Right hindlimb (tissue), 1 donor: ENCODE results near the gene CEP89.
"Not testable (repeated sequence)": the region's sequence is repeated elsewhere in the genome, so short reads cannot be mapped to it uniquely, and the experiment has no call there.

Experiments
- DNase-seq: peaks from one replicate; pipeline ENCODE4 v3.0.0-alpha.2; 2018

Gene CEP89

DNA sequence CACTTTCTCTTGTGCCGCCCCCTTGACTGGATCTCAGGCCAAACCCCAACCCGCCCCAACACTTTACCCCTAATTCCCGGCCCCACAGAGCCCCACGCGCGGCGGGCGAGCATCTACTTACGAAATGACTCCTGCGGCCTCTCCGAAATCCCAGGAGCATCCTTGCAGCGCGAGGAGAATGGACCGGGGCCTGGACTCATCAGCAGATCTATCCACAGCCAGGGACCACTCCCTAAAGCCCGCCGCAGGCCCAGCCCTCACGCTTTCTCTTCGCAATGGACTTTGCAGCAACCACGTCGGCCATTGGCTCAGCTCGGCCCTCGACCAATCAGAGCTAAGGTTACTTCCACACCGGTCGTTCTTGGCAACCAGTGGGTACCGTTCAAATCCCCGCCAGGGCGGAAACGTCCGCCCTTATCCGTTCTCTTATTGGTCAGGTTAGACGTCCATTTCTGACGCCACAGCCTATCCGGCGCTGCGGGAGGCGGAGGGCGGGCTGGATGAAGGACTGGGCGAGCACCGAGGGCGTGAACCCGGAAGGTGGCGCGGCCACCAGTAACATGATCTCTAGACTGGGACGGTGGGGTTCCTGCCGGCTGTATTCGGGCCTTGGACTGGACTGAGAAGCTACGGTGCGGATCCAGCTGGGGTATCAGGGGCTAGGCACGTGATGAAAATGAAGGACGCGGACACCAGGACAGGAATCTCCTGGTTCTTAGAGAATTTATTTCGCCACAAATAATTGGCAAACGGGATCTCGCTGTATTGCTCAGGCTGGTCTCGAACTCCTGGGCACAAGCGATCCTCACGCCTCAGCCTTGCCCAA is at the start of gene CEP89, which contains the start of gene FAAP24:
TSS of gene CEP89 (minus strand) at position 244 of the 826 bp plus-strand sequence. CDS start at position 160, 84 bp downstream.
TSS of gene FAAP24 (plus strand) at position 528 of the 826 bp plus-strand sequence. CDS start 955 bp downstream, outside the sequence.
- peak; percentile 99 for DNase-seq

DNA sequence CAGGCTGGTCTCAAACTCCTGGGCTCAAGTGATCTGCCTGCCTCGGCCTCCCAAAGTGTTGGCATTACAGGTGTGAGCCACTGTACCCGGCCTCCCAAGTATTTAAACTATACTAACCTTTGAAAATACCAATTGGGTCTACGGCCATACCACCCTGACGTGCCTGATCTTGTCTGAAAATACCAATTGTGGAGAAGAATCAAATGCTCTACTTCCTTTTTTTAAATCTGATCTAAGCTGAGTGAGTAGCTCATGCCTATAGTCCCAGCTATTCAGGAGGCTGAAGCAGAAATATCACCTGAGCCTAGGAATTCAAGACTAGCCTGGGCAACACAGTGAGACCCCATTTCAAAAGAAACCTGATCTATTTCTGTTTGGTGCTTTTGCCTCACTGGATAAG is 39.1 kb upstream of the CEP89 start:
- DNase-seq: not testable (repeated sequence)

DNA sequence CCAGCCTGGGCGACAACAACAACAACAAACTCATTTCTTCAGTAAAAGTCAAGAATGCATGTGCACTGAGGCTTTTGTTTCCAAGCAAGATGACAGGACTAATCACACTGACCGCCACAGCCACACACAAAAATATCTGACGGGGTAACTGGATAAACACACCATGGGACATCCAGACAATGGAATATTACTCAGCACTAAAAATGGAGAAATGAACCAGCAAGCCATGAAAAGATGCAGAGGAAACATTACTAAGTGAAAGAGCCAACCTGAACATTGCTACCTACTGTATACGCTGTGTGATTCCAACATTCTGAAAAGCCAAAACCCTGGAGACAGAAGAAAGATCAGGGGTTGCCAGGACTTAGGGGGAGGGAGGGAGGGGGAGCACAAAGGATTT is 37.0 kb upstream of the CEP89 start:
- no peak for DNase-seq

DNA sequence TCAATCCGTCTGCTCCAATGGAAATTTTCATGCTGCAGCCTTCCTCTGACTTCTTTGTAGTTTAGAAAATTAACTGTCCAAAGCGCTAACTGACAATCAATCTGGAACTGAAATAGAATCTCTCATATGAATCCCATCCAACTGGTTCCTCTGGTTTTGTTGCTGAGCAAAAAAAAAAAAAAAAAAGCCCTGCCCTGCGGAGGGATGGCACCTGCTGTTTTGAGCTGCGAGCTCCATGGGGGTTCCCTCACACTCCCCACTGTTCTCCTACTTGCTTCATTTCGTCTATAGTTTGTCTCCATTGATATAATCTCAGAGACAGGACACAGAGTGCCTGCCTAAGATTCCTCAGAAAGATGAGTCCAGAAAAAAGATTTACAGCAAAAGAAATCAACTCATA is 33.7 kb upstream of the CEP89 start:
- no peak for DNase-seq

DNA sequence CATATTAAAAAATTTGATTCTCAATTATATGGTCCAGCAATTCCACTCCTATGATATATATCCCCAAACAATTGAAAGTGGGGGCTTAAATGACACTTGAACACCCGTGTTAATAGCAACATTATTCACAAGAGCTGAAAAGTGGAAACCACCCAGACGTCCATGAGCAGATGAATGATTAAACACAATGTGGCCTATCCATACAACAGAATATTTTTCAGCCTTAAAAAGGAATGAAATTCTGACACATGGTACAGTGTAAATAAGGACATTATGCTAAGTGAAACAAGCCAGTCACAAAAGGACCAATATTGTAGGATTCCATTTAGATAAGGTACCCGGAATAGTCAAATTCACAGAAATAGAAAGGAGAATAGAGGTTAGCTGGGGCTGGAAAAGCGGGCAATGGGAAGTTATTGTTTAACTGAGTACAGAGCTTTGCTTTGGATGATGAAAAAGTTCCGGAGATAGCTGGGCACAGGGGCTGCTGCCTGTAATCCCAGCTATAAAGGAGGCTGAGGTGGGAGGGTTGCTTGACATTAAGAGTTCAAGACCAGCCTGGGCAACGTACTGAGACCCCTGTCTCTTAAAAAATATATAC is 31.8 kb upstream of the CEP89 start:
- DNase-seq: not testable (repeated sequence)

DNA sequence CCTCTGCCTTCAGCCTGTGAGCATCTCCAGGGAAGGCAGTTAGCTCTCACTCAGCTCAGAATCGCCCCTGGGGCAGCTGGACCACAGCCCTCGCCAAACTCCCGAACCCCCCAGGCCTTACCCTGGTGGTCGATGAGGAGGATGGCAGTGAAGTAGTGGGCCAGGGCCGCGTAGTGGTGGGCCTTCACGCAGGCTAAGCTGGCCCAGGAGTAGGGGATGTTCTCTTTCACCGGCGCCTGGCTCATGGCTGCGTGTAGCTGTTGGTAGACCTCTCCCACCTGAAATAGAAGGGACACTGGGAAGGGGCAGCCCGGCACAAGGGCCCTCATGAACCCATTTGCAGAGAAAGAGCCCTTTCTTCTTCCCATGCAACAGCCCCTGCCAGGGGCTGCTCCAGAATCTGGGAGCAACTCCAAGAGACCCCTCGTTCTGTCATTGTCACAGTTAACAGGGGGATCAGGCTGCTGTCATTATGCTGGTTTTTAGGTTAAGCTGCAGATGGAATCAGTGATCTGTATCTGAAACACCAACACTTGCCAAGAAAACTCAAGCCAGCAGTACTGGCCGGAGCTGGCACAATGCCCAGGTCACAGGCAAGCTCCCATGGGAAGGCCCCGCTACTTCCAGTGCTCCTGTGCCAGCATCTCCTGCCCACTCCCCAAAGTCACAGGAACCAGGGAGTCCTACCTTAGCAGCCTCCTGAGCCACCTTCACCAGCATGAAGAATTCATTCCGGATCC is 30.5 kb upstream of the CEP89 start:
- DNase-seq: not testable (repeated sequence)

DNA sequence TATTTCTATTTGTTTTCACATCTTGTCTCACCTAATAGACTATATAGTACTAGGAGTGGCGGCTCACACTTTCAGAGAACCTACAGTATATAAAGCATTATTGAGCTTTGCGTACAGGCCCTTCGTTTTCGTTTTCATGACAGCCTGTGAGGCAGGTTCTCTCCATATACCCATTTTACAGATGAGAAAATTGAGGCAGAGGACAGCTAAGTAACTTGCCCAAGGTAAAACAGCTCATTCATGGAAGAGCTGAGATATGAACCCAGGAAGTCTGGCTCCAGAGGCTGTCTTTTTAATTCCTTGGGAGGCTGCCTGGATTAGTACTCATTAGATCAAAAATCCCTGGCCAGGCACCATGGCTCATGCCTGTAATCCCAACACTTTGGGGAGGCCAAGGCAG is 29.2 kb upstream of the CEP89 start:
- no peak for DNase-seq

DNA sequence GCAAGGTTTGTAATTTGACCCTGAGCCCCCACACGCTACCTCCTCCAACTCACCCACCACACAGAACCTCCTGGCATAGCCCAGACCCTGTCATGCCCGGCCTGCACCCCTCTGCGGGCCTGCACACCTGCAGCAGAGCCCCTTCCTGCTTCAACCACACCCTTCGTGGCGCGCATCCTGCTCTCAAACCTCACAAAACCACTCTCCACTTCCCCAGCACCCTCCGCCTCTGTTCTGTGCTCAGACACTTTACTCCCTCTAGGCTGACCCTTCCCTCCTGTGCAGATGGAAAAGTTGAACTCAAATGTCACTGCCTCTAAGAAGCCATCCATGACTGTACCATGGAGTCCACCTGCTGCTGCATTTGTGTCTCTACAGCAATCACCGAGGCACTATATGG is 28.8 kb upstream of the CEP89 start:
- DNase-seq: no peak

DNA sequence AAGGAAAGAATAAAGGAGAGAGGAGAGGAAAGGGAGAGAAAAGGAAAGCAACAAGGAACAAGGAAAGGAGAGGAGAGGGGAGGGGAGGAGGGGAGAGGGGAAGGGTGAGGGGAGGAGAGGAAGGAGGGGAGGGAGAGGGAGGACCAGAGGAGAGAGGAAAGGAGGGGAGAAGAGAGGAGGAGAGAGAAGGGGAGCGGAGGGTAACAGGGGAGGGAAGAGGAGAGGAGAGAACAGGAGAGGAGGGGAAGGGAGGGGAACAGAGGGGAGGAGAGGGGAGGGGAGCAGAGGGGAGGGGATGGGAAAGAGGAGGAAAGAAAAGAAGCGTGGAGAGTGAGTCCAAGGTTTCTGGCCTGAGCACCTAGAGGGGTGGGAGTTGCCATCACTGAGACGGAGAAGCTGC is 27.0 kb upstream of the CEP89 start:
- no peak for DNase-seq

DNA sequence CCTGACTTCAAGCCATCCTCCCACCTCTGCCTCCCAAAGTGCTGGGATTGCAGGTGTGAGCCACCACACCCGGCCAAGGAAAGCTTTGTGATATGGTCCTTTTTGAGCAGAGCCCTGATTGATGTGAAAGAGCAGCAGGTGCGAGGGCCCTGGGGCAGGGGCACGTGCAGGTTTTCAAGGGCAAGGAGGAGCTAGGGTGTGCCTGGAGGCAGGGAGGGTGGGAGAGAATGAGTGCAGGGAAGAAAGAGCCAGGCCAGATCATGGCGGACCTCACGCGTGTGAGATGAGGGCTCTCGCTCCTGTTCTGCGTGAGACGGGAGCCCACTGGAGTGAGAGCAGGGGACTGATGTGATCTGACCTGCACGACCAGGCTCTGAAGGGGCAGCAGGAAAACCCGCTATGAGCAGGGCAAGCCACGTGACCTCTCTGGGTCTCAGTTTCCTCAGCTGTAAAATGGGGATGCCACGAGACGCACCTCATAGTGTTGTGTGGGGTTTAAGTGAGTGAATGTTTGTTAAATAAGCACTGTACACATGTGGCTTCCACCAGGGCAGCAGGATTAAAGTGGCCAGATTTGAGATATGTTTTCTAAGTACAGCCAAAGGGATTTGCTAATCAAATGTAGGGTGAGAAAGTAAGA is 26.1 kb upstream of the CEP89 start:
- no peak for DNase-seq

DNA sequence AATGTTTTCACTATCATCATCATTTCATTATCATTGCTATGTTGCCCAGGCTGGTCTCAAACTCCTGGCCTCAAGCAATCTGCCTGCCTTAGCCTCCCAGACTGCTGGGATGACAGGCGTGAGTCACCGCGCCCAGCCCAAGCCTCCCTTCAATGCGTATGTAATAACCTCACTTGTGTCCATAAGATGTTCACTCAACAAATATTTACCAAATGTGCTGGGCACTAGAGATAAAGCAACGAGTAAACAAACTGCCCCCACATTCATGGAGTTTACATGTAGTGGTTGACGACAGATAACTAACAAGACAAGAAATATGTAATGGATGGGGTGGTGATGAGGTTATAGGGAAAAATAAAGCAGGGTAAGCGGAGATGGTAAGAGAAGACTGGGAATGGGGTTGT is 25.3 kb upstream of the CEP89 start:
- DNase-seq: not testable (repeated sequence)

DNA sequence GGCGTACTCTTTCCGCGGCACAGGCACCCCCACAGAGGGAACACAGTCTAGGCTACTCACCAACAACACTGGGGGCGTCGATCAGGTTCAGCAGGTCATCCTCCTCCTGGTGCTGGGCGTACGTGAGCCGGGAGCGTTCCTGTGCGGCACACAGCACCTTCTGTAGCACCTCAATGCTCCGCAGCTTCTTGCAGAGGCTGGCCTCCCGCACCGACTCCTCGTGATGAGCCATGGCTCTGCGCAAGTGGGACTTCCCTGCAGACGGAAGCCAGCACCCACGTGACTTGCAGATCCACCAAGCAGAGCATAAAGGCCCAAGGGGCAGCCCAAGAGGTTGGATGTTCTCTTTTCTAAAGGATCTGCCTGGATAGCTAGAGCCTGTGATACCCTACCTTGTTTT is 24.2 kb upstream of the CEP89 start:
- DNase-seq: not testable (repeated sequence)

DNA sequence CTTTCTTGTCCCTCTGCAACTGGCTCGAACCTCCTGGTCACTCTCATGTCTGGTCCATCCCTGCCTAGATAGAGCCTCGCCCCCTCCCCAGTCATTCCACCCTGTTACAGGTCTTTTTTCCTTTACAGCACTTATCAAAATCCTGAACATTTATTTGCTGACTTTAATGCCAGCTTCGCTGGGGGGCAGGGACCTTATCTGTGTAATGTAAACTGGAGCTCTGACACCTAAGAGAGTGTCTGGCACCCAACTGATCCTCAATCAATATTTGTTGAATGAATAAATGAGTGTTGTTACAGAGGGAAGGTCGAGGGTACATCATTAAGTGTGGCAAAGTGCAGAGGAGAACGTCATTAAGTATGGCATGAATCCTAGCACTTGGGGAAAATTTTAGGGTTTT is 17.0 kb upstream of the CEP89 start:
- DNase-seq: no peak

DNA sequence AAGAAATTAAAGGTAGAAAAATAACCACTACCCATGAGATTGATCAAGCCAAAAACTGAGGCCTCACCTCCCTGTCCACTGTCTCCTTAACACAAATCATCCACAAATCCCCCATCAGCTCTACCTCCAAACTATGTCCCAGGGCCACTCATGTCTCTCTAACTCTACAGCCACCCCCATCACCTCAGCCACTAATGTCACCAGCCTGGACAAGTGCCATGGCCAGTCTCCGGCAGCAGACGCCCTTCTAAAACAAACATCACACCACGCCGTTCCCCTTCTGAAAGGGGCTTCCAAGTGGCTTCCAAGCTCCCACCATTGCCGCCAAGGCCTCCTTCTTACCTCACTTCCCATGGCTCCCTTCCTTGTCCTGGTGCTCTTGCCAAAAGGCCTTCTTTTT is 16.5 kb upstream of the CEP89 start:
- DNase-seq: not testable (repeated sequence)

DNA sequence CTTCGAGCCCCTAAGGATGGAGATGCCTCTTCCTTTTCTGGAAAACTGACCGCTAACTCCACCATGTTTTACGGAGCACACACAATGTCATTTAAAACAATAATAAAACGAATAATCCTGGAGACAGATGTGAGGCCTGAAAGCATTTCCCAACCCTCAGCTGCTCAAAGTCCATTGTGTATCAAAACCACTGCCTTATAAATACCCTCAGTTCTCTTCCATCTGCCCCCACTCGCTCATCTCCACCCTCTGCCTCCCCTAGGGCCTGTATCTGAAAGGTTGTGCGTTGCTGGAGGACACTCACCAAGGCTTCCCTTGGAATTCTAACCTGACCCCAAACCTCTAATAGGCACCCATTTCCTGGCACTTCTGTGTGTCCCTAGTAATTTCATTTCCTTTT is 10.7 kb upstream of the CEP89 start:
- not testable (repeated sequence) for DNase-seq

DNA sequence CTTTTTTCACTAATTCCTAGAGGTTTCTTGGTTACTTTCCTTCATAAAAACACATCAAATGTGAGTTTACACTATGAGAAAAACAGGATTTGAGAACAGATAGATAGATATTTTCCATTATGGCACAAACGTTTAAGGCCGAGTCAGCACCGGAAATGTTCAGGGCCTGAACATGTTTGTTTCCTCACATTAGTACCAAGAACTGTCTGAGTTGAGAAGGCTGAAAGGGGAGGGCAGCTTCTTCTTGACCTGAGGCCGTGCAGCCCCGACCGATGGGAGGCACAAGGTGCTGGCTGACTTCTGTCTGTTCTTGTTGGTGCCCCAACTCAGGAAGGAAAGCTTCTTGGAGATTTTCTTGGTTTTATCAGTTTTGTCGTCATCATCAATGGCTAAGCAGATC is 8.0 kb upstream of the CEP89 start:
- not testable (repeated sequence) for DNase-seq

DNA sequence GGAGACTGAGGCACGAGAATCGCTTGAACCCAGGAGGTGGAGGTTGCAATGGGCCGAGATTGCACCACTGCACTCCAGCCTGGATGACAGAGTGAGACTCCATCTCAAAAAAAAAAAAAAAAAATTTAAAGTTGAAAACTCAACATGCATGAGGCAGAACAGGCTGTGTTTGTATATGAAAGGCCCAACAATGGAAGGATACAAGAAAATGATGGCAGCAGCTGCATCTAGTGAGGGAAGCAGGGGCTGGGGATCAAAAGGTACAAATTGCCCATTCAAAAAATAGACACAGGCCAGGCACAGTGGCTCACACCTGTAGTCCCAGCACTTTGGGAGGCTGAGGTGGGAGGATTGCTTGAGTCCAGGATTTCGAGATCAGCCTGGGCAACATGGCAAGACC is 6.1 kb upstream of the CEP89 start:
- not testable (repeated sequence) for DNase-seq

DNA sequence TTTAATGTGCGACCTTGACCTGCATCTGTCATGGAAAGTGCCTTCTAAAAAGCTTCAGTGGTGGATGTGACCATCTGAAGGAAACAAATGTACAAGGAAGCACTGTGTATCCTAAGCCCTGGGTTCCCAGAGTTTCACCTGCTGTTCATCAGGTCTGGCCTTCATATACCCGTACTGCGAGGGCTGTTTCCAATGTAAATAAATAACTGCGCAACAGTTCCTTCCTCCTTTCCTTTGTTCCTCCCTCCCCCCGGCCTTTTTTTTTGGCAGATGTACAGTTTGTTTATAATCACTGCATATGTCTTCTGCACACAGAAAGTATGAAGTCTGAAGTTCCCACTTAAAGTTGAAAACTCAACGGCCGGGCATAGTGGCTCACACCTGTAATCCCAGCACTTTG is 5.5 kb upstream of the CEP89 start:
- no peak for DNase-seq

DNA sequence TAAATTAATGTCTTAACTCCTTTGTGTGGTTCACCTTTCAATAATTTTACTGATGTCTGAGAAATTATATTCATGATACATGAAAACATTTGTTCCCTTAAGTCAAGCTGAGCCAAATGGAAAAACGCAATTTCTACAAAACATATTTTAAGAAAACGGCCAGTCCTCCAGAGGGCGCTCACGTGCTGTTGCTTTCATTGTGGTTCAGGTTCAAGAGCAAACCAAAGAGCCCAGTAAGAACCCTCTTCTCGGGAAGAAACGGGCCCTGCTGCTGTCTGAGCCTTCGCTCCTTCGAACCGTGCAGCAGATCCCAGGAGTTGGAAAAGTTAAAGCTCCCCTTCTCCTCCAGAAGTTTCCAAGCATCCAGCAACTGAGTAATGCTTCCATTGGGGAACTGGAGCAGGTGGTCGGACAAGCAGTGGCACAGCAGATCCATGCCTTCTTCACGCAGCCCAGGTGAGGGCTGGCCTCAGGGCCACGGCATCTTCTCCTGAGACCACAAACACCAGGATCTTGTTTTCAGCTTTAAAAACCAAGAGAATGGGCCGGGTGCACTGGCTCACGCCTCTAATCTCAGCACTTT is 4.6 kb upstream of the CEP89 start:
- DNase-seq: peak; percentile 61

DNA sequence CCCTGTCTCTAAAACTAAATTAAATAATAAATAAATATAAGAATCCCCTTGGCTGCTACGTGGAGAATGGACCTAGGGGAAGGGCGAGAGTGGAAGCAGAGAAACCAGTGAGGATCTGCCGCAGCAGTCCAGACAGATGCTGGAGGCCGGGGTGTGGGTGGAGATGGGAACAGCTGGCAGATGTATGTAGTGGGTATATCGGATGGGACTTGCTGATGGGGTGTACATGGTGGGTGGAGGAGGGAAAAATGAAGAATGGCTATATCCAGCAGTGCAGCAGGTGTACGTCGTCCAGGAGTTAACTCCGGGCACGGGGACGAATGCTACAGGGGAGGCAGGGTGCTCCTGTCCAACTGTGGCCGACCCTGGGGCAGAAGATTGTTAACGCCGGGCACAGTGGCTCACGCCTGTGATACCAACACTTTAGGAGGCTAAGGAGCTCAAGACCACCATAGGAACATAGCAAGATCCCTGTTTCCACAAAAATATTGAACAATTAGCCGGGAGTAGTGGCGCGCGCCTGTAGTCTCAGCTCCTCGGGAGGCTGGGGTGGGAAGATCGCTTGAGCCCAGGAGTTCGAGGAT is 654 bp downstream of the CEP89 start:
- DNase-seq: no peak

DNA sequence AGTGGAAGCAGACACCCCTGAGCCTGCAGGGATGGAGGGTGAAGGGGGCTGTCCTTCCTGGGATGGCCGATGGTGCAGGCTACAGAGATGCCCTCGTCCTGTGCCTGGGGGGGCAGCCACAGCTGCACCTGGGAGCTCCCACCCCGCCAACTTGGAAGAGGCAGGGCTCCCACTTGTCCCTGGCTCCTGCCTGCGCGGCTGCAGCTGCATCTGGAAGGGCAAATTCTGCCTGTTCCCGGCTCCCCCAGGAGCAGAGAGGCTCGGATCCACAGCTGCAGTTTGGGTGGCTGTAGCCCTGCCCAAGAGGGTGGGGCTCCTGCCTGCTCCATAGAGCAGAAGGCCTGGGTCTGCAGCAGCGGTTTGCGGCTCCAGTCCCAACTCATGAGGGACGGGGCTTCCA is 2.2 kb downstream of the CEP89 start:
- DNase-seq: no peak

DNA sequence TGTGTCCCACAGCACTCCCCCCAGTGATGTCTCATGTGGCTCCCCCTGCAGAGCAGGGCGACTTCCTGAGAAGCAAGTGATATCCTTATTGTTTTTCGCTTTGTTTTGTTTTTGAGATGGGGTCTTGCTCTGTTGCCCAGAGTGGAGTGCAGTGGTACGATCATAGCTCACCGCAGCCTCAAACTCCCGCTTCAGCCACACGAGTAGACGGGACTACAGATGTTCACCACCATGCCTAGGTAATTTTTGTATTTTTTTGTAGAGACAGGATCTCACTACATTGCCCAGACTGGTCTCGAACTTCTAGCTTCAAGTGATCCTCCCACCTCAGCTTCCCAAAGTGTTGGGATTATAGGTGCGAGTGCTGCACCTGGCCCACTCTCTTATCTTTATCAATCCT is 5.0 kb downstream of the CEP89 start:
- DNase-seq: no peak
